GM19025 (cell line): Measurements from ENCODE around the gene CAVIN2.

ENCODE experiments used
- ATAC-seq: cut with Tn5 transposase; IDR thresholded peaks from one replicate; pipeline ENCODE4 v1.9.1; 2021; ENCODE audit warnings: mild to moderate bottlenecking, low read depth, moderate library complexity; ENCODE audit not compliant: unreplicated experiment

Gene CAVIN2

GRCh38 chr2:191845248-191845715 lies 1.6 kb downstream of the CAVIN2 start:
- no peak for ATAC-seq

- no peak for ATAC-seq
These were observed 2.2 kb downstream of the CAVIN2 start for GRCh38 chr2:191844706-191845105.

GRCh38 chr2:191840921-191841320 lies 6.0 kb downstream of the CAVIN2 start:
- no peak for ATAC-seq

- no peak for ATAC-seq
These were observed 6.7 kb downstream of the CAVIN2 start for GRCh38 chr2:191839918-191840804.

GRCh38 chr2:191838526-191838925 lies 8.4 kb downstream of the CAVIN2 start:
- no peak for ATAC-seq

- ATAC-seq: peak; percentile 49
These were observed 9.8 kb downstream of the CAVIN2 start for GRCh38 chr2:191836853-191837769.

- ATAC-seq: no peak
These were observed 10.4 kb downstream of the CAVIN2 start for GRCh38 chr2:191836471-191836852.

- no peak for ATAC-seq
These were observed 11.1 kb downstream of the CAVIN2 start for GRCh38 chr2:191835539-191836350.

- ATAC-seq: no peak
These were observed 11.8 kb downstream of the CAVIN2 start for GRCh38 chr2:191835100-191835499.

- no peak for ATAC-seq
These were observed 13.5 kb downstream of the CAVIN2 start for GRCh38 chr2:191833356-191833755.

- ATAC-seq: no peak
These were observed 14.2 kb downstream of the CAVIN2 start for GRCh38 chr2:191832668-191833067.

GRCh38 chr2:191831410-191831994 lies 15.4 kb downstream of the CAVIN2 start:
- ATAC-seq: no peak

- no peak for ATAC-seq
These were observed 22.5 kb downstream of the CAVIN2 start for GRCh38 chr2:191824398-191824797.

- ATAC-seq: no peak
These were observed 25.8 kb downstream of the CAVIN2 start for GRCh38 chr2:191821078-191821477.

- ATAC-seq: no peak
These were observed 28.1 kb downstream of the CAVIN2 start for GRCh38 chr2:191818725-191819350.

- no peak for ATAC-seq
These were observed 28.8 kb downstream of the CAVIN2 start for GRCh38 chr2:191818133-191818532.

GRCh38 chr2:191815010-191815409 lies 31.9 kb downstream of the CAVIN2 start:
- ATAC-seq: no peak

GRCh38 chr2:191813943-191814342 lies 32.9 kb downstream of the CAVIN2 start:
- no peak for ATAC-seq

GRCh38 chr2:191811807-191812602 lies 34.9 kb downstream of the CAVIN2 start:
- ATAC-seq: peak; percentile 90
